HG03521 (cell line): Measurements from ENCODE around the gene METTL21A.
A peak's percentile ranks its signal among the peaks of the same experiment; 100 is the strongest.
"Not testable (repeated sequence)": the region's sequence is repeated elsewhere in the genome, so short reads cannot be mapped to it uniquely, and the experiment has no call there.

Experiments used
- ATAC-seq: cut with Tn5 transposase; IDR thresholded peaks from one replicate; pipeline ENCODE4 v1.9.1; 2021; ENCODE audit warnings: mild to moderate bottlenecking, moderate library complexity; ENCODE audit not compliant: unreplicated experiment

The METTL21A gene

GRCh38 chr2:207625014-207625907 is at the start of gene METTL21A:
Gene METTL21A, minus strand, starts transcription at chr2:207625394. Its CDS starts 1,019 bp downstream, at chr2:207624375.
- ATAC-seq: peak; percentile 59

GRCh38 chr2:207674826-207675225 is 49.6 kb upstream of the METTL21A start:
- no peak for ATAC-seq

- no peak for ATAC-seq
Measured at GRCh38 chr2:207674266-207674774, 49.1 kb upstream of the METTL21A start.

- ATAC-seq: no peak
Measured at GRCh38 chr2:207673431-207673830, 48.2 kb upstream of the METTL21A start.

- no peak for ATAC-seq
Measured at GRCh38 chr2:207670887-207671286, 45.7 kb upstream of the METTL21A start.

- ATAC-seq: no peak
Measured at GRCh38 chr2:207663870-207664545, 38.8 kb upstream of the METTL21A start.

- peak; percentile 90 for ATAC-seq
Measured at GRCh38 chr2:207662203-207662602, 37.0 kb upstream of the METTL21A start.

- no peak for ATAC-seq
Measured at GRCh38 chr2:207660994-207661393, 35.8 kb upstream of the METTL21A start.

GRCh38 chr2:207658156-207658555 is 33.0 kb upstream of the METTL21A start:
- no peak for ATAC-seq

- no peak for ATAC-seq
Measured at GRCh38 chr2:207655000-207655399, 29.8 kb upstream of the METTL21A start.

- not testable (repeated sequence) for ATAC-seq
Measured at GRCh38 chr2:207646582-207646981, 21.4 kb upstream of the METTL21A start.

- ATAC-seq: no peak
Measured at GRCh38 chr2:207643892-207644291, 18.7 kb upstream of the METTL21A start.

- ATAC-seq: no peak
Measured at GRCh38 chr2:207640661-207641060, 15.5 kb upstream of the METTL21A start.

GRCh38 chr2:207640160-207640559 is 15.0 kb upstream of the METTL21A start:
- ATAC-seq: no peak

GRCh38 chr2:207639288-207639687 is 14.1 kb upstream of the METTL21A start:
- ATAC-seq: not testable (repeated sequence)

- no peak for ATAC-seq
Measured at GRCh38 chr2:207635468-207636200, 10.4 kb upstream of the METTL21A start.

GRCh38 chr2:207633686-207634085 is 8.5 kb upstream of the METTL21A start:
- ATAC-seq: no peak

GRCh38 chr2:207632575-207633493 is 7.6 kb upstream of the METTL21A start:
- ATAC-seq: no peak

- no peak for ATAC-seq
Measured at GRCh38 chr2:207630491-207630890, 5.3 kb upstream of the METTL21A start.

- ATAC-seq: no peak
Measured at GRCh38 chr2:207629553-207629952, 4.4 kb upstream of the METTL21A start.
